ENCODE results near the gene RIC1.

GRCh38 chr9:5626727-5627634, 1.9 kb upstream of the RIC1 start:
- TF ChIP-seq, protein P1, sequence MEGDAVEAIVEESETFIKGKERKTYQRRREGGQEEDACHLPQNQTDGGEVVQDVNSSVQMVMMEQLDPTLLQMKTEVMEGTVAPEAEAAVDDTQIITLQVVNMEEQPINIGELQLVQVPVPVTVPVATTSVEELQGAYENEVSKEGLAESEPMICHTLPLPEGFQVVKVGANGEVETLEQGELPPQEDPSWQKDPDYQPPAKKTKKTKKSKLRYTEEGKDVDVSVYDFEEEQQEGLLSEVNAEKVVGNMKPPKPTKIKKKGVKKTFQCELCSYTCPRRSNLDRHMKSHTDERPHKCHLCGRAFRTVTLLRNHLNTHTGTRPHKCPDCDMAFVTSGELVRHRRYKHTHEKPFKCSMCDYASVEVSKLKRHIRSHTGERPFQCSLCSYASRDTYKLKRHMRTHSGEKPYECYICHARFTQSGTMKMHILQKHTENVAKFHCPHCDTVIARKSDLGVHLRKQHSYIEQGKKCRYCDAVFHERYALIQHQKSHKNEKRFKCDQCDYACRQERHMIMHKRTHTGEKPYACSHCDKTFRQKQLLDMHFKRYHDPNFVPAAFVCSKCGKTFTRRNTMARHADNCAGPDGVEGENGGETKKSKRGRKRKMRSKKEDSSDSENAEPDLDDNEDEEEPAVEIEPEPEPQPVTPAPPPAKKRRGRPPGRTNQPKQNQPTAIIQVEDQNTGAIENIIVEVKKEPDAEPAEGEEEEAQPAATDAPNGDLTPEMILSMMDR (IDR thresholded peaks at IDR 0.05): no peak
- TF ChIP-seq POLR2A (IDR thresholded peaks at IDR 0.05) (no peak), POLR2AphosphoS5 (IDR thresholded peaks at IDR 0.05) (peak in 2 of 3 donors; percentile 3 to 79)

Data from breast epithelium (tissue), 3 donors.